PFSK-1 (cell line): ENCODE results near the gene CAPN10.

Experiments used
- FOXP2 ChIP-seq: optimal IDR thresholded peaks from 2 replicates; pipeline ENCODE3; 2011; ENCODE audit warnings: borderline replicate concordance, control low read depth, inconsistent platforms; ENCODE audit not compliant: insufficient read depth; ENCODE audit errors: extremely low read length, extremely low read depth
- POLR2AphosphoS5 ChIP-seq: IDR thresholded peaks from 2 replicates; pipeline ENCODE4 v1.6.1; 2012; ENCODE audit warnings: low read depth, mild to moderate bottlenecking, control low read depth, low read length, moderate library complexity
- REST ChIP-seq, 2 experiments: IDR thresholded peaks; 2 replicates each; pipeline versions ENCODE4 v1.6.1 to v1.8.0; 2011 to 2012; ENCODE audit warnings: low read depth in 2 of 2, low read length in 2 of 2, control low read depth in 1 of 2, inconsistent platforms in 1 of 2, mild to moderate bottlenecking in 1 of 2, moderate library complexity in 1 of 2; ENCODE audit not compliant: insufficient read depth in 1 of 2
- SIN3A ChIP-seq: IDR thresholded peaks from 2 replicates; pipeline ENCODE4 v1.6.1; 2012; ENCODE audit warnings: mild to moderate bottlenecking, low read length, moderate library complexity, borderline replicate concordance; ENCODE audit not compliant: insufficient read depth
- TAF1 ChIP-seq: IDR thresholded peaks from 2 replicates; pipeline ENCODE4 v1.6.1; 2012; ENCODE audit warnings: low read length, control low read depth, borderline replicate concordance; ENCODE audit not compliant: insufficient read depth

Gene CAPN10

GRCh38 chr2:240644171-240644651 is 57.7 kb downstream of the CAPN10 start:
- TF ChIP-seq POLR2AphosphoS5 (no peak), FOXP2 (no peak), TAF1 (no peak), REST (IDR thresholded peaks at IDR 0.05; ENCODE audit: insufficient read depth in 1 of 2, low read depth in 2 of 2, low read length in 2 of 2) (no peak), SIN3A (no peak)

GRCh38 chr2:240644859-240645301 is 58.3 kb downstream of the CAPN10 start:
- no peak for TF ChIP-seq FOXP2
- no peak for TF ChIP-seq SIN3A
- no peak for TF ChIP-seq REST (IDR thresholded peaks at IDR 0.05; ENCODE audit: insufficient read depth in 1 of 2, low read depth in 2 of 2, low read length in 2 of 2)
- no peak for TF ChIP-seq POLR2AphosphoS5
- no peak for TF ChIP-seq TAF1

DNA sequence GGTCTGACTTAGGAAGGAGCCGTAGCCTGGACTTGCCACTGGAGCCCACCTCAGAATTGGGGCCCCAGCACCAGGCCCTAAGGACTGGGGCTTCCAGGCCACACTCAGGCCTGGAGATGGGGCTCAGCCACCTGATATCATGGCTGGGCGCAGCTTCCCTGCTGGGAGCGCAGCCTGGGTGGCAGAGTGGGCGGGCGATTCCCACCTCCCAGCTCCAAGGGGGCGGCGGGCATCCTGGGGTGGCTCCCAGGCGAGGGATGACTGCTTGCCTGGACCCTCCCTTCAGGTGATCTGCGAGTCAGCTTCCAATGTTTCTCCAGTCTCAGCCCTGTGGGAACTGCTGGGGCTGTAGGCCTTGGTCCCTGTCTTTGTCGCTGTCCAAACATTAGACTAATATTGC is 58.8 kb downstream of the CAPN10 start:
- TF ChIP-seq SIN3A = no peak
- TF ChIP-seq POLR2AphosphoS5 = no peak
- TF ChIP-seq REST (IDR thresholded peaks at IDR 0.05; ENCODE audit: insufficient read depth in 1 of 2, low read depth in 2 of 2, low read length in 2 of 2) = no peak
- TF ChIP-seq FOXP2 = no peak
- no peak for TF ChIP-seq TAF1

DNA sequence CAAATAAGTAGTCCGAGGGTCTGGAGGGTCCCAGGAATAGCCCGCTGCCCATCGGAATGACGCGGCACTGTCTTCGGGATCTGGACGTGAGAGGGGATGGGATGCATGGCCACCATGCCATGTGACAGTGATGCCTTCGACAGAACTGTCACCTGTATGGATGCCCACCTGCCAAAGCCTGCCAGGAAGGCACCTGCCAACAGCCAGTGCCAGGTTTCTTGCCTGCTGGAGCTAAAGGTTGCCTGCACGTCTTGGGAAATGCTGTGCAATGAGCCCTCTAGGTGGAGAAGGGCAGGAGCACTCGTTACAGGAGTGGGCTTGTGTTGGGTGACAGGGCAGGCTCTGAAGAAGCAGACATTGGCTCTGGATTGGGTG is 59.3 kb downstream of the CAPN10 start:
- TF ChIP-seq FOXP2 (no peak), POLR2AphosphoS5 (no peak), SIN3A (no peak), REST (IDR thresholded peaks at IDR 0.05; ENCODE audit: insufficient read depth in 1 of 2, low read depth in 2 of 2, low read length in 2 of 2) (no peak), TAF1 (no peak)

- TF ChIP-seq FOXP2 (no peak), POLR2AphosphoS5 (no peak), SIN3A (no peak), REST (IDR thresholded peaks at IDR 0.05; ENCODE audit: insufficient read depth in 1 of 2, low read depth in 2 of 2, low read length in 2 of 2) (no peak), TAF1 (no peak)
These were observed 59.8 kb downstream of the CAPN10 start for GRCh38 chr2:240646176-240646899.
